GM12878 (cell line): ENCODE results near the gene GALNT9.

Experiments
- ATF3 ChIP-seq: IDR thresholded peaks from 2 replicates; pipeline ENCODE4 v1.6.1; 2011; ENCODE audit warnings: low read depth, mild to moderate bottlenecking, low read length, moderate library complexity, borderline replicate concordance; ENCODE audit errors: extremely low read depth
- CTCF ChIP-seq, 3 experiments: IDR thresholded peaks in 2 of 3; conservative IDR thresholded peaks in 1 of 3; 2 replicates each; pipeline ENCODE4 v1.5.1; 2011; ENCODE audit warnings: low read depth in 3 of 3, low read length in 3 of 3, mild to moderate bottlenecking in 3 of 3, control low read depth in 2 of 3, moderate library complexity in 2 of 3, inconsistent platforms in 1 of 3, mixed read lengths in 1 of 3; ENCODE audit not compliant: control insufficient read depth in 2 of 3, insufficient read depth in 1 of 3; ENCODE audit errors: extremely low read depth in 1 of 3
- EZH2 ChIP-seq: IDR thresholded peaks from 2 replicates; pipeline ENCODE4 v1.6.1; 2012; ENCODE audit warnings: low read depth, mild to moderate bottlenecking, control low read depth, inconsistent platforms, low read length, borderline replicate concordance; ENCODE audit not compliant: control insufficient read depth
- POLR2A ChIP-seq: IDR thresholded peaks from 2 replicates; pipeline ENCODE4 v1.6.1; 2011; ENCODE audit warnings: low read depth, mild to moderate bottlenecking, low read length
- POLR2AphosphoS2 ChIP-seq: IDR thresholded peaks from 2 replicates; pipeline ENCODE4 v1.6.1; 2011; ENCODE audit warnings: low read depth, mild to moderate bottlenecking, low read length, improper control_type of control experiment, moderate library complexity
- RAD51 ChIP-seq: fragments of 450-650 bp; IDR thresholded peaks from 2 replicates; pipeline ENCODE4 v1.6.1; 2016; ENCODE audit warnings: moderate library complexity, mild to moderate bottlenecking, inconsistent platforms
- SIN3A ChIP-seq: IDR thresholded peaks from 2 replicates; pipeline ENCODE4 v1.6.1; 2012; ENCODE audit warnings: low read depth, low read length, improper control_type of control experiment
- SMC3 ChIP-seq: IDR thresholded peaks from 2 replicates; pipeline ENCODE4 v1.6.1; 2011; ENCODE audit warnings: low read length, improper control_type of control experiment, borderline replicate concordance

DNA sequence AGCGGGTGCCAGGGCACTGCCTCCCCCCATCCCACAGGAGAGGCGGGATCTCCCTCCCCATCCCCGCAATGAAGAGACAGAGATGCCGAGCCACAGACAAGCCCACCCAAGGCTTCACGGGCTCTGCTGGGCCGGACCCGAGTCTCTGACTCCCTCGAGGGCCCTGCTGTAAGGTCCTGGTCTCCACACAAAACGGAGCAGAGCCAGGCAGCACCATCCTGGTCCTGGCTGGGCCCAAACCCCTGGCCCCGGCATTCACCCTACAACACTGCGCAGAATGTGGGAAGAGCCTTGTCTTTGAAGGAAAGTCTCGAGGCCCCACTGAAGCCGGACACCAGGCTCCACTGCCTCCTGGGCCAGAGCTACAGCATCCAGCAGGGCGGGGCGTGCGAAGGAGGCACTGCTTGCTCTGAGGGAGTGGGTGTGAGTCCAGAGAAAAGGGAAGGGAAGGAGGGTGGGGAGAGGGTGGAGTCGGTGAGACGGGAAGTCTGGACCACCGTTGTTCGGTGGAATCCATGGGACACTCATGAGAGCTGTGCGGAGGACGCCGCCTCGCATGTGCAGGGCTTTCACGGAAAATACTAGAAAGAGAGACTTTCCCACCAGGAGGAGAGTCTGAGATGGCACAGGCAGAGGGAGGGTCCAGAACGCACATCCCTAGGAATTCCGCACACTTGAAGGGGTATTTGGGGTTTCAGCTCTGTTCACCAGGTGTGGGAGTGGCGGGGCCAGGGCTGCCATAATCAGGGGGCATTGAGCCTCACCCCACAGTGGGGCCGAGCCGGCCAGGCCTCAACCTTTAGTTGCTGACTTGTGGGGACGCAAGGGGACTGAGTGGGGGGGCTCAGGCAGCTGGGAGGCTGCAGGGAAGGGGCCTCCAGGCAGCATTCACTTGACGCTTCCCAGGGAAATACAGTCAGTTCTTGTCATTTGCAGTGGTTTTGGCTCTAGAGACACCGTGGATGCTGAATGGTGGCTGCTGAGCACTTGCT, 36.8 kb downstream of the GALNT9 start:
- no peak for TF ChIP-seq EZH2
- no peak for TF ChIP-seq POLR2A
- no peak for TF ChIP-seq CTCF (IDR thresholded peaks at IDR 0.05 in 2 of 3, conservative IDR thresholded peaks at IDR 0.05 in 1 of 3; ENCODE audit: control insufficient read depth in 2 of 3, extremely low read depth in 1 of 3, insufficient read depth in 1 of 3, low read depth in 3 of 3, low read length in 3 of 3)
- no peak for TF ChIP-seq RAD51
- no peak for TF ChIP-seq SIN3A
- no peak for TF ChIP-seq ATF3
- TF ChIP-seq SMC3, result no peak
- TF ChIP-seq POLR2AphosphoS2, result no peak
